Measurements from ENCODE around the gene GAST. TPM values are rescaled to one million over a fixed set of nuclear protein-coding genes. Genes with fewer than 3 reads are reported as not detected.

Gene GAST
- total and polyA plus RNA-seq, 10 of the 15 experiments (the other 5 are each of a cell fraction or from before 2014, with no cell fraction given), result not detected

DNA sequence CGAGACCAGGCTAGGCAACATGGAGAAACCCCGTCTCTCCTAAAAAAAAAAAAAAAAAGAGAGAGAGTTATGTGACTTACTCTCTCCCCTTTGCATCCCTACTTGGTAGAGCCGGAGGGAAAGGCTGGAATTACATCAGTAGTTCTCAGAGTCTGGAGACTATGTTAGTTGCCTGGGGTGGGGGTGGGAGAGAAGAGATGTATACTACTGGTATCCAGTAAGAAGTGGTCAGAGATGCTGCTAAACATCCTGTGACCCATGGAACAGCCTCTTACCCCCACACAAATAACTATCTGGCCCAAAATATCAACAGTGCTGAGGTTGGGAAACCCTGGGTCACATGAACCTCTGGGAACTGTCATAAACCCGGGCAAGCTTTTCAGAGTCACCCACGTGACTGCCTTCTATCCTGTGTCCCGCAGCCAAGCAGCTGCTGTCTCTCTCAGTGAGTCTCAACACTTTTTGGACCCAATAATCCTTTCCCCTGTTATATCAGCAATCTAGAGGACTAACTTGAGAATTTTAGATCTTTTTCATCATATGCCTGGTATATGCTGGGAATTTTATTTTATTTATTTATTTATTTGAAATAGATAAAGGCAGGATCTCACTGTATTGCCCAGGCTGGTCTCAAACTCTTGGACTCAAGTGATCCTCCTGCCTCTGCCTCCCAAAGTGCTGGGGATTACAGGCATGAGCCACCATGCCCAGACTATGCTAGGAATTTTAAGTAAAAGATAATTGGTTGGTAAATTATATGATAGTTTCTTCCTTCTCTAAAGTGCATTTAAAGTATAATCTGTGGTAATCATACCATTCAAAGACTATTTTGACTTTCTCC lies 14.8 kb upstream of the GAST start:
- in situ Hi-C loops (cut with MboI) (loop anchor here (25.0 kb wide), 2 partner anchors 1515 to 1665 kb away; partner anchors contain the start of gene TMEM106A), intact Hi-C loops (cut with micrococcal nuclease; ENCODE audit: unreplicated experiment) (no loop called here)
- H3K27ac ChIP-seq (ENCODE audit: control insufficient read depth, insufficient read depth), result no peak overlapping the region
- ChIA-PET POLR2A (no interaction called here), RAD21 (ENCODE audit: unreplicated experiment) (no interaction called here), CTCF (interaction anchor here (1.1 to 10.4 kb wide), 2 partner anchors 19 to 32 kb away, joined by 3 to 192 read pairs; no protein-coding TSS in a partner anchor), SMC1A (ENCODE audit: uncharacterized antibody, unreplicated experiment) (interaction anchor here (1.2 kb wide), 1 partner anchor 30 kb away, joined by 3 read pairs; no protein-coding TSS in a partner anchor)
- no peaks in the 10 kb centered on the region for H3K79me2 ChIP-seq (ENCODE audit: control insufficient read depth, insufficient read depth, low read length)
- no peak for FAIRE-seq
- no peak overlapping the region for H3K4me3 ChIP-seq
- no peaks in the 10 kb centered on the region for H4K20me1 ChIP-seq (ENCODE audit: control insufficient read depth, insufficient read depth)
- H3K36me3 ChIP-seq (ENCODE audit: control insufficient read depth in 2 of 2, insufficient read depth in 2 of 2, low read length in 1 of 2), result peaks cover 9 to 10% of the 10 kb centered on the region in 2 experiments
- no peaks in the 10 kb centered on the region for H3K27me3 ChIP-seq (replicated peaks in 1 of 2; ENCODE audit: control insufficient read depth in 2 of 2, insufficient read depth in 2 of 2, low read length in 1 of 2)
- 28% methylated on average over 6 of the region's 6 CpGs for WGBS (ENCODE audit: insufficient coverage, insufficient replicate concordance, low lambda C conversion rate, missing lambda C conversion rate)
- DNase-seq (ENCODE audit: low read depth, low spot score), result no peak
- ATAC-seq, result no peak
- BruUV-seq (replicated peaks), result no TSS peak
- no peak overlapping the region for H3K4me2 ChIP-seq (ENCODE audit: control insufficient read depth, insufficient read depth)
- H3K9me3 ChIP-seq (replicated peaks; ENCODE audit: control insufficient read depth, insufficient read depth, low read length), result no peaks in the 10 kb centered on the region
- TF ChIP-seq, protein P1, sequence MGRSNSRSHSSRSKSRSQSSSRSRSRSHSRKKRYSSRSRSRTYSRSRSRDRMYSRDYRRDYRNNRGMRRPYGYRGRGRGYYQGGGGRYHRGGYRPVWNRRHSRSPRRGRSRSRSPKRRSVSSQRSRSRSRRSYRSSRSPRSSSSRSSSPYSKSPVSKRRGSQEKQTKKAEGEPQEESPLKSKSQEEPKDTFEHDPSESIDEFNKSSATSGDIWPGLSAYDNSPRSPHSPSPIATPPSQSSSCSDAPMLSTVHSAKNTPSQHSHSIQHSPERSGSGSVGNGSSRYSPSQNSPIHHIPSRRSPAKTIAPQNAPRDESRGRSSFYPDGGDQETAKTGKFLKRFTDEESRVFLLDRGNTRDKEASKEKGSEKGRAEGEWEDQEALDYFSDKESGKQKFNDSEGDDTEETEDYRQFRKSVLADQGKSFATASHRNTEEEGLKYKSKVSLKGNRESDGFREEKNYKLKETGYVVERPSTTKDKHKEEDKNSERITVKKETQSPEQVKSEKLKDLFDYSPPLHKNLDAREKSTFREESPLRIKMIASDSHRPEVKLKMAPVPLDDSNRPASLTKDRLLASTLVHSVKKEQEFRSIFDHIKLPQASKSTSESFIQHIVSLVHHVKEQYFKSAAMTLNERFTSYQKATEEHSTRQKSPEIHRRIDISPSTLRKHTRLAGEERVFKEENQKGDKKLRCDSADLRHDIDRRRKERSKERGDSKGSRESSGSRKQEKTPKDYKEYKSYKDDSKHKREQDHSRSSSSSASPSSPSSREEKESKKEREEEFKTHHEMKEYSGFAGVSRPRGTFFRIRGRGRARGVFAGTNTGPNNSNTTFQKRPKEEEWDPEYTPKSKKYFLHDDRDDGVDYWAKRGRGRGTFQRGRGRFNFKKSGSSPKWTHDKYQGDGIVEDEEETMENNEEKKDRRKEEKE (IDR thresholded peaks at IDR 0.05), result no peak
- TF ChIP-seq, protein P2, sequence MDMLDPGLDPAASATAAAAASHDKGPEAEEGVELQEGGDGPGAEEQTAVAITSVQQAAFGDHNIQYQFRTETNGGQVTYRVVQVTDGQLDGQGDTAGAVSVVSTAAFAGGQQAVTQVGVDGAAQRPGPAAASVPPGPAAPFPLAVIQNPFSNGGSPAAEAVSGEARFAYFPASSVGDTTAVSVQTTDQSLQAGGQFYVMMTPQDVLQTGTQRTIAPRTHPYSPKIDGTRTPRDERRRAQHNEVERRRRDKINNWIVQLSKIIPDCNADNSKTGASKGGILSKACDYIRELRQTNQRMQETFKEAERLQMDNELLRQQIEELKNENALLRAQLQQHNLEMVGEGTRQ (IDR thresholded peaks at IDR 0.05; ENCODE audit: borderline replicate concordance, low read depth, low read length), result peak; percentile 11; the same call in 1 of the 2 replicates
- no peak for TF ChIP-seq YY1 (IDR thresholded peaks at IDR 0.05; ENCODE audit: low read depth, low read length)
- TF ChIP-seq, protein P3, sequence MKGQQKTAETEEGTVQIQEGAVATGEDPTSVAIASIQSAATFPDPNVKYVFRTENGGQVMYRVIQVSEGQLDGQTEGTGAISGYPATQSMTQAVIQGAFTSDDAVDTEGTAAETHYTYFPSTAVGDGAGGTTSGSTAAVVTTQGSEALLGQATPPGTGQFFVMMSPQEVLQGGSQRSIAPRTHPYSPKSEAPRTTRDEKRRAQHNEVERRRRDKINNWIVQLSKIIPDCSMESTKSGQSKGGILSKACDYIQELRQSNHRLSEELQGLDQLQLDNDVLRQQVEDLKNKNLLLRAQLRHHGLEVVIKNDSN (IDR thresholded peaks at IDR 0.05; ENCODE audit: borderline replicate concordance, extremely low read length, insufficient read depth, low read depth, low read length), result peak; percentile 56
- TF ChIP-seq SUZ12 (IDR thresholded peaks at IDR 0.05; ENCODE audit: unreplicated experiment), result no peak
- no peak for TF ChIP-seq EP300 (IDR thresholded peaks at IDR 0.05; ENCODE audit: borderline replicate concordance in 1 of 2, control insufficient read depth in 1 of 2, low read depth in 2 of 2, low read length in 2 of 2)
- TF ChIP-seq SP1 (IDR thresholded peaks at IDR 0.05; ENCODE audit: low read depth, low read length), result no peak
- TF ChIP-seq, protein P4, sequence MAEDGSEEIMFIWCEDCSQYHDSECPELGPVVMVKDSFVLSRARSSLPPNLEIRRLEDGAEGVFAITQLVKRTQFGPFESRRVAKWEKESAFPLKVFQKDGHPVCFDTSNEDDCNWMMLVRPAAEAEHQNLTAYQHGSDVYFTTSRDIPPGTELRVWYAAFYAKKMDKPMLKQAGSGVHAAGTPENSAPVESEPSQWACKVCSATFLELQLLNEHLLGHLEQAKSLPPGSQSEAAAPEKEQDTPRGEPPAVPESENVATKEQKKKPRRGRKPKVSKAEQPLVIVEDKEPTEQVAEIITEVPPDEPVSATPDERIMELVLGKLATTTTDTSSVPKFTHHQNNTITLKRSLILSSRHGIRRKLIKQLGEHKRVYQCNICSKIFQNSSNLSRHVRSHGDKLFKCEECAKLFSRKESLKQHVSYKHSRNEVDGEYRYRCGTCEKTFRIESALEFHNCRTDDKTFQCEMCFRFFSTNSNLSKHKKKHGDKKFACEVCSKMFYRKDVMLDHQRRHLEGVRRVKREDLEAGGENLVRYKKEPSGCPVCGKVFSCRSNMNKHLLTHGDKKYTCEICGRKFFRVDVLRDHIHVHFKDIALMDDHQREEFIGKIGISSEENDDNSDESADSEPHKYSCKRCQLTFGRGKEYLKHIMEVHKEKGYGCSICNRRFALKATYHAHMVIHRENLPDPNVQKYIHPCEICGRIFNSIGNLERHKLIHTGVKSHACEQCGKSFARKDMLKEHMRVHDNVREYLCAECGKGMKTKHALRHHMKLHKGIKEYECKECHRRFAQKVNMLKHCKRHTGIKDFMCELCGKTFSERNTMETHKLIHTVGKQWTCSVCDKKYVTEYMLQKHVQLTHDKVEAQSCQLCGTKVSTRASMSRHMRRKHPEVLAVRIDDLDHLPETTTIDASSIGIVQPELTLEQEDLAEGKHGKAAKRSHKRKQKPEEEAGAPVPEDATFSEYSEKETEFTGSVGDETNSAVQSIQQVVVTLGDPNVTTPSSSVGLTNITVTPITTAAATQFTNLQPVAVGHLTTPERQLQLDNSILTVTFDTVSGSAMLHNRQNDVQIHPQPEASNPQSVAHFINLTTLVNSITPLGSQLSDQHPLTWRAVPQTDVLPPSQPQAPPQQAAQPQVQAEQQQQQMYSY (CRISPR knock-in tag; IDR thresholded peaks at IDR 0.05), result no peak
- TF ChIP-seq NFYA (IDR thresholded peaks at IDR 0.05; ENCODE audit: borderline replicate concordance, low read depth, low read length), result no peak
- TF ChIP-seq RAD51 (IDR thresholded peaks at IDR 0.05), result peak; percentile 82
- no peak overlapping the region for H3K9ac ChIP-seq (ENCODE audit: control insufficient read depth, insufficient read depth, low read length)
- no peak overlapping the region; the same call in 1 of the 2 replicates for H2AFZ ChIP-seq (ENCODE audit: control insufficient read depth, low read depth, low read length)
- no peaks in the 10 kb centered on the region for H3K4me1 ChIP-seq (ENCODE audit: control insufficient read depth, insufficient read depth, low read length)

Measured in GM12878 (cell line).